Endothelial cell of umbilical vein (primary cell): Measurements from ENCODE around the gene DDX51.

ENCODE experiments used
- EZH2 ChIP-seq: IDR thresholded peaks from 2 replicates; pipeline ENCODE4 v1.6.1; 2012; ENCODE audit warnings: borderline replicate concordance, low read depth, mild to moderate bottlenecking, moderate library complexity, low read length, inconsistent platforms; ENCODE audit not compliant: severe bottlenecking
- FOS ChIP-seq: IDR thresholded peaks from 2 replicates; pipeline ENCODE4 v1.6.1; 2011; ENCODE audit warnings: mild to moderate bottlenecking, low read length, moderate library complexity, borderline replicate concordance; ENCODE audit not compliant: insufficient read depth
- GATA2 ChIP-seq: IDR thresholded peaks from 2 replicates; pipeline ENCODE4 v1.7.0; 2011; ENCODE audit warnings: low read depth, mild to moderate bottlenecking, moderate library complexity, mixed read lengths, low read length; ENCODE audit not compliant: insufficient read length, insufficient read depth
- JUN ChIP-seq: IDR thresholded peaks from 2 replicates; pipeline ENCODE4 v1.6.1; 2011; ENCODE audit warnings: borderline replicate concordance, low read depth; ENCODE audit not compliant: insufficient read length, insufficient read depth
- MYC ChIP-seq: IDR thresholded peaks from one replicate; pipeline ENCODE4 v1.6.1; 2011; ENCODE audit warnings: mild to moderate bottlenecking, low read depth, low read length
- POLR2A ChIP-seq: IDR thresholded peaks from 2 replicates; pipeline ENCODE4 v1.6.1; 2012; ENCODE audit warnings: low read depth, mild to moderate bottlenecking, control low read depth, low read length
- POLR2AphosphoS5 ChIP-seq: IDR thresholded peaks from 2 replicates; pipeline ENCODE4 v1.6.1; 2012; ENCODE audit warnings: low read depth, mild to moderate bottlenecking, control low read depth, low read length, moderate library complexity; ENCODE audit not compliant: insufficient read depth
- TF ChIP-seq, protein P1 (sequence below): IDR thresholded peaks from 2 replicates; pipeline ENCODE4 v1.6.1; 2011; ENCODE audit not compliant: insufficient read depth, insufficient read length
- TF ChIP-seq, protein P2 (sequence below), 2 donors: IDR thresholded peaks; 1 replicate in 1 of 2; 2 replicates in 1 of 2; pipeline ENCODE4 v1.5.1; 2011; ENCODE audit warnings: low read length in 2 of 2, mild to moderate bottlenecking in 2 of 2, moderate library complexity in 2 of 2, control low read depth in 1 of 2, inconsistent platforms in 1 of 2, low read depth in 1 of 2; ENCODE audit not compliant: insufficient read depth in 1 of 2; ENCODE audit errors: extremely low read depth in 1 of 2

DNA sequence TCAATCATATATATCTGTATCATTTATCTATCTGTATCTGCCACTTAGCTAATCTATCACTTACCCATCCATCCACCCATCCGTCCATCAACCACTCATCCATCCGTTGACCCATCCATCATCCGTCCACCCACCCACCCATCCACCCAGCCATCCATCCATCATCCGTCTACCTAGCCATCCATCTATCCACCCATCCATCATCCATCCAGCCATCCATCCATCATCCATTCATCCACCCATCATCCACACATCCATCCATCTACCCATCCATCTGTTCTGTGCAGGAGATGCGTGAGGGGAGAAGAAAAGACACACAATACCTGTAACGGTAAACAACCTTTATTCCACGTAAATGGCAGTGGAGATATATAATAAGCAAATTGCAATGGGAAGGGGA, 20.3 kb upstream of the DDX51 start:
- TF ChIP-seq MYC, result no peak
- TF ChIP-seq POLR2A, result no peak
- TF ChIP-seq, protein P1, sequence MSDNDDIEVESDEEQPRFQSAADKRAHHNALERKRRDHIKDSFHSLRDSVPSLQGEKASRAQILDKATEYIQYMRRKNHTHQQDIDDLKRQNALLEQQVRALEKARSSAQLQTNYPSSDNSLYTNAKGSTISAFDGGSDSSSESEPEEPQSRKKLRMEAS, result no peak
- TF ChIP-seq EZH2, result no peak
- TF ChIP-seq, protein P2, sequence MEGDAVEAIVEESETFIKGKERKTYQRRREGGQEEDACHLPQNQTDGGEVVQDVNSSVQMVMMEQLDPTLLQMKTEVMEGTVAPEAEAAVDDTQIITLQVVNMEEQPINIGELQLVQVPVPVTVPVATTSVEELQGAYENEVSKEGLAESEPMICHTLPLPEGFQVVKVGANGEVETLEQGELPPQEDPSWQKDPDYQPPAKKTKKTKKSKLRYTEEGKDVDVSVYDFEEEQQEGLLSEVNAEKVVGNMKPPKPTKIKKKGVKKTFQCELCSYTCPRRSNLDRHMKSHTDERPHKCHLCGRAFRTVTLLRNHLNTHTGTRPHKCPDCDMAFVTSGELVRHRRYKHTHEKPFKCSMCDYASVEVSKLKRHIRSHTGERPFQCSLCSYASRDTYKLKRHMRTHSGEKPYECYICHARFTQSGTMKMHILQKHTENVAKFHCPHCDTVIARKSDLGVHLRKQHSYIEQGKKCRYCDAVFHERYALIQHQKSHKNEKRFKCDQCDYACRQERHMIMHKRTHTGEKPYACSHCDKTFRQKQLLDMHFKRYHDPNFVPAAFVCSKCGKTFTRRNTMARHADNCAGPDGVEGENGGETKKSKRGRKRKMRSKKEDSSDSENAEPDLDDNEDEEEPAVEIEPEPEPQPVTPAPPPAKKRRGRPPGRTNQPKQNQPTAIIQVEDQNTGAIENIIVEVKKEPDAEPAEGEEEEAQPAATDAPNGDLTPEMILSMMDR (IDR thresholded peaks at IDR 0.05; ENCODE audit: extremely low read depth in 1 of 2, insufficient read depth in 1 of 2, low read depth in 1 of 2, low read length in 2 of 2), result no peak
- no peak for TF ChIP-seq POLR2AphosphoS5
- TF ChIP-seq JUN, result no peak
- no peak for TF ChIP-seq GATA2
- no peak for TF ChIP-seq FOS
